Putamen (tissue), 1 donor: ENCODE data around the gene PALM2AKAP2.

Experiments
- DNase-seq: peaks from one replicate; pipeline ENCODE4 v3.0.0-alpha.2; 2016; ENCODE audit warnings: low spot score

PALM2AKAP2 gene

GRCh38 chr9:109779711-109780452 is at the start of gene PALM2AKAP2:
Gene PALM2AKAP2 (plus strand): TSS chr9:109780198. CDS start chr9:109780489, 291 bp downstream.
- peak; percentile 55 for DNase-seq

DNA sequence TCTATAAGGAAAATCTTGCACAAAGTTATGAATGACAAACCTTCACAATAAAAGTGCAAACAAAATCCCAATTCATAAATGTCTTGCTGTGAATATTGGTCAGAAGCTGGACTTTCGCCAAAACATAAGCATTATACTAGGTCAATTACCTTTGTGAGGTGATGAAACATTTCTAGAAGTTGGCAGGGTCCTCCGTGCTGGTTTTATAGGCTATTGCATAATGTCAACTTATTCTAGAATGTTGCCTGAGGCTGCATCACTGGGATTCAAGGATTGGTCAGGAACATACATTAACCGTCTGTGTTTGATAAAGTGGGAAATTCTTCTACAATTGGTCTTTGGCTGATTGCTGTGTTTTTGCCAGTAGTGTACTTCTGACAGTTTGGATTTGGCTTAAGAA is 49.8 kb upstream of the PALM2AKAP2 start:
- DNase-seq: no peak

GRCh38 chr9:109733690-109734089 is 46.3 kb upstream of the PALM2AKAP2 start:
- DNase-seq: no peak

DNA sequence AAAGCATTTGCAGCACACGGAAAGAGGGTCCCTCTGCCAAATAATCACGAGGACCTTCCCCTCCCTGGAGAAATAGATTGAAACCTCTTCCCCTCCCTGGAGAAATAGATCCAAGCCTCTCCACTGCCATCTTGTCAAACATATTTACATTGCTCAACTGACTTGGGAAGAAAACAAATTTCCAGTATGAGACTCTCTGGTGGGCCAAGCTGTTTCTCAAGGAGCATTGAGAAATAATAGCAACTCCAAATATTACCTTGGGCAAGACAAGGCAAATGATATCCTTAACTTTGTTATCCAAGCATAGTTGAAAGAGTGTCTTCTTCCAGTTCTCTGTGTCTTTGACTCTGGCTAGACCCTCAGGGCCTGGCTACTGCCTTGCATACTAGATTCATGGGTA is 45.2 kb upstream of the PALM2AKAP2 start:
- DNase-seq: no peak

- no peak for DNase-seq
These were observed 44.2 kb upstream of the PALM2AKAP2 start for GRCh38 chr9:109735801-109736200.

DNA sequence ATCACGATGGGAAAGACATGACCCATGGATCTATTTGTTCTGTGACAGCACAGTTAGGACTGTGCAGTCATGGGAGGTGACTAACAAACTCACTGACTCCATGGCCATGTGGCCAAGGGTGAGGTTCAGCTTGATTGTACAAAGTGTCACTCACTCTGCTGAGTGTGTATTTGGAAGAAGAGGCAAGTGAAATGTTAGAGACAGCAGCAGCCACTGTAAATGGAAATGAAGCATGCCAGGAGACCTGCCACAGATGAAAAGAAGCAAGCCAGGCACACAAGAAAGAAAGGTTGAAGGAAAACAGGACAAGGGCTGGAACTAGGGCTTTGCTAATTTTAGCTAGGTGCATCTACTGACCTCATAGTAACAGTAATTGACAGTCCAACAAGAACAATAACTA is 42.7 kb upstream of the PALM2AKAP2 start:
- DNase-seq: no peak

- DNase-seq: no peak
These were observed 40.2 kb upstream of the PALM2AKAP2 start for GRCh38 chr9:109739760-109740159.

GRCh38 chr9:109742776-109743348 is 37.1 kb upstream of the PALM2AKAP2 start:
- DNase-seq: no peak

GRCh38 chr9:109743696-109744095 is 36.3 kb upstream of the PALM2AKAP2 start:
- no peak for DNase-seq

- DNase-seq: no peak
These were observed 34.4 kb upstream of the PALM2AKAP2 start for GRCh38 chr9:109745335-109746283.

DNA sequence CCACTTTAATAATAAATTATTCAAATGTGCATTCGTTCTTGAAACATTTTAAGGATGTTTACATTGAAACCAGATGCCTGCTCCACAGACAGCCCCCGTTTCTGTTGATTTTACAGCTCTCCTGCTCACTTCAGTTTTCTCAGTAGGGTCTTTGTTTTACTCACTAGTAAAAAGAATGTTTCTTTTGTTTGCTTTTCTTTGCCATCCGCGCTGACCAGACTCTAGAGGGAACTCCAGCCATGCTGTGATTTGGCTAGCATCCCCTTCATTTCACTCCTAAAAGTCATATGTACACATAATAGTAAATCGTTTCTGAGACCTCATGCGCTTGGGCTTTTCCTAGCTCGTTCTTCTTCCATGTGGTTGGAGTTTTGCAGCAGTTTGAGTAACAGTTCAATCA is 28.7 kb upstream of the PALM2AKAP2 start:
- peak; percentile 56 for DNase-seq

- DNase-seq: no peak
These were observed 26.7 kb upstream of the PALM2AKAP2 start for GRCh38 chr9:109753308-109753707.

- no peak for DNase-seq
These were observed 25.0 kb upstream of the PALM2AKAP2 start for GRCh38 chr9:109755040-109755439.

GRCh38 chr9:109759589-109759988 is 20.4 kb upstream of the PALM2AKAP2 start:
- no peak for DNase-seq

- no peak for DNase-seq
These were observed 14.7 kb upstream of the PALM2AKAP2 start for GRCh38 chr9:109765278-109765677.

DNA sequence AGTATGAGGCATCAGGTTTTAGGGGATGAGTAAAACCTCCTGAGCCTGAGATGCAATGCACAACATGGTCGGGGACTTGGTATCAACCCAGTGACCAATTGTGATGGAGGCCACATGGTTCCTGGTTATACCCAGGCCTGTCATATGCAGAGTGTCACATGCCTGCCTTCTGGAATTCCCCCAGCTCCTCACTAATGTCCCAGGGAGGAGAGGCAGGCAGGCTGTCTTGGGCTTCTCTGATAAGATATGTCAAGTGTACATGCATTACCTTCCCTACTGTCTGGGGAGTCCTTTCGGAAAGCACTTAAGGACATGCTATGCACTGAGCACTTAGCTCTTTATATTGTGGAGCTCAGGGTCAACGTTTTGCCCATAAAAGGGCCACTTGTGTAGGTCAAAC is 14.2 kb upstream of the PALM2AKAP2 start:
- DNase-seq: no peak

DNA sequence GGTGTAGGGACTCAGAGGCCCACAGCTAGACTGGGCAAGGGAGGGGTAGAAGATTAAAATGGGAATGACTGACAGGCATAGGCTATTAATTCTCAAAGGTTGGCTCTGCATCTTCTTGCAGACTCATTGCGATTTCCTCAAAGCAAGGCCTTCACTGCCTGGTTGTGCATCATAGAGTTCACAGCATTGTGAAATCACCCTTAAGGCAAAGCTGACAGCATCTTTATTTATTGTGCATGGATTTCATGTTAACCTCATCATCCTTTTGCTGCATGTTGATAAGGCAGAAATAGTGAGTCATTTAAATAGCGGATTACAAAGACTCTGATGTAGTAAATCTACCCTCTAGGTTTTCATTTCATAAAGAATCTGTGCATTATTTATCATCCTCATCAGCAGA is 13.6 kb upstream of the PALM2AKAP2 start:
- DNase-seq: no peak

DNA sequence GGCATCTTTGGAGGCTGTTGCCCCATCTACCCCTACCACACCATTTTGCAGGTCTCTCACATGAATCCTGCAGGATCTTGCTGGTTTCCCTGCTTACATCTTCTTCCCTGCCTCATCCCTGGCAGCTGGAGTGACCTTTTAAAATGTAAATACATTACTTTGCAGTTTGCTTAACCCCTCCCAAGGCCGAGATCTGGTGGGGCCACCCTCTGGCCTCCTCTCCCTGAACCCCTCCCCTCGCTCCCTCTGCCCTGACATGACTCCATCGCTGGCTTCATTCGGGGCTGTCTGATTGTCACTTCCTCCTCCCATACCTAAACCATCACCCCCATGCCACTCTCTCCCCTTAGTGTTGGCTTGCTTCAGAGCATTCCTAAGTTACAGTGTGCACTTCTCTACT is 12.6 kb upstream of the PALM2AKAP2 start:
- no peak for DNase-seq

GRCh38 chr9:109767814-109768213 is 12.2 kb upstream of the PALM2AKAP2 start:
- DNase-seq: no peak

DNA sequence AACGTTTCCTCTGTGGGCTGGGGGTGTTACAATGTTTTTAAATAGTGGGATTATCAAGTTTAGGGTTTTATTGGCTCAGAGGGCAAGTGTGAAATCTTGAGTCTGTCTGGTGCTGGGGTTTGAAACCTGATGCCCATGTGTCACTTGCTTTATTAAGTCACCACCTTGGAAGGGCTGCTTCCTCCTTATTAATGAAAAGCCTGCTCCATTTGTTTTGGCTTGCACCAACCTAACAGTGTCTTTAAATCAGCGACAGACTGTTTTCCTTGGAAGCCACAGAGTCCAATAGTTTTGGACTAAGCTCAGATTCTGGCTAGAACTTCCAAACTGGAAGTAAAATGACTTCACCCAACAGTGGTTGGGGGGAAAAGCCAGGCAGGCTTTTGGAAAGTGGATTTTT is 10.7 kb upstream of the PALM2AKAP2 start:
- DNase-seq: no peak

DNA sequence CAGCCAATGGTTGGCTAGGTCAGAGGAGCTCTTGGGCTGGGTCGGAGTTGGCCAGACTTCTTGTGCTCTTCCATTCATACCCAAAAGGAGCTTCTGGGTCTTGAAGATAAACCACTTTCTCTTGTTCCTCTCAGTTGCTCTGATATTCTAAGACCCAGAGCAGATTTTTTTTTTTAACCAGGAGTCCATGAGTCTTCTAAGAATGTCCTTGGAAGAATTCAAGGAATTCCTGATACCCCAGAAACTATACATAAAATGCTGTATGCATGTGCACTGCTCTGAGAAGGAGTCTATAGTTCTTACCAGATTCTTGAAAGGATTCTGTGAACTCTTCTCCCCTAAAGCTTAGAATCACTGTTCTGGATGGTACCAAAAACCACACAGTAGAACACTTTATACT is 9.9 kb upstream of the PALM2AKAP2 start:
- no peak for DNase-seq

DNA sequence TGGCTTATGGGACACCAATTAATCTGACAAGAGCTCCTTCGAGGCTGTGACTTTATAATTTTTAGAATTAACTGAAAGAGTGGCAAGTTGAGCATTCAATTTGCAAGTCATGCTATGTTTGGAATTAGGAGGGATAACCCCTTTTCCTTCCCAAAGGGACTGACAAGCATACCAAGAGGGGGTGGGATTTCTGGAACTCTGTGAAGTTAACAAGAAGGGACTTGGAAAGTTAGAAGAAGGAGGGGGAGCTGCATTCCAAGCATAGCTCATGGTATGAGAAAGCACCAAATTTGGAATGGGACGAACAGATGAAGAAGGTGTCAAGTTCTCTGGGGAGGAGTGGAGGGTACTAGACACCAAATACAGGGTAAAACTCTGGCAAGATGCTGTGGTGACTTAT is 8.9 kb upstream of the PALM2AKAP2 start:
- no peak for DNase-seq
